Measurements from ENCODE around the gene SNAP91. TPM values are rescaled to one million over a fixed set of nuclear protein-coding genes. Genes with fewer than 3 reads are reported as not detected.

The SNAP91 gene
- total and polyA plus RNA-seq, 7 donors, result 0.09 to 0.81 (median 0.51) TPM; not detected in 4

GRCh38 chr6:83702077-83702476 lies 6.8 kb downstream of the SNAP91 start:
- WGBS, 3 donors, result 45 to 63% (median 61%) methylated on average over 1 of the region's 1 CpG

DNA sequence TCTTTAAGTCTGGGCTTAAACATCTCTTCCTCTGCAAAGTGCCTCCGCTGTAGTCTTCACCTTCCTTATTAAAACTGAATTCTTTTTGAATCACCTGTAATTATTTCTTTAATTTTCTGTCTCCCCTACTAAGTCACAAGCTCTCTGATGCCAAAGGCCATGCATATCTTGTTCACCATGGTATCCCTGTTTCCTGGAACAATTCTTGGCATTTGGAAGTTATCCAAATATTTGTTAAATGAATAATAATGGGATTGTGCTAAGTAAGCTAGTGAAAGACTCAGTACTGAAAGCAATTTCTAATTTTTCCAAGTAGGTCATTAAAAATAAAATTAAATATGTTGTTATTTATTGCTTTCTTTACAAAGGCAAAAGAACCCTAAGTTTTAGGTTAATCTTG lies 12.2 kb downstream of the SNAP91 start:
- H3K9me3 ChIP-seq, result no peaks in the 10 kb centered on the region
- WGBS, 3 donors, result 86 to 90% (median 90%) methylated on average over 1 of the region's 1 CpG
- ATAC-seq (no peak), DNase-seq (no peak)
- no peak overlapping the region for H3K27ac ChIP-seq
- intact Hi-C loops (cut with DNase I), result no loop called here
- no peaks in the 10 kb centered on the region for H3K4me1 ChIP-seq
- H3K27me3 ChIP-seq (ENCODE audit: insufficient read depth in 3 of 3, low read length in 2 of 3), result peaks cover 0 to 2% (median 0%) of the 10 kb centered on the region in 3 donors
- TF ChIP-seq CTCF (IDR thresholded peaks at IDR 0.05), result no peak
- H3K4me3 ChIP-seq, result no peak overlapping the region
- no peaks in the 10 kb centered on the region for H3K36me3 ChIP-seq (ENCODE audit: insufficient read depth in 1 of 2, low read depth in 1 of 2)

More at GRCh38 chr6:83702077-83702476, 6.8 kb downstream of the SNAP91 start:
- Histone ChIP-seq H3K27me3 (ENCODE audit: insufficient read depth in 3 of 3, low read length in 2 of 3) (peaks cover 0 to 11% (median 0%) of the 10 kb centered on the region in 3 donors), H3K4me3 (no peak overlapping the region), H3K36me3 (ENCODE audit: insufficient read depth in 1 of 2, low read depth in 1 of 2) (no peaks in the 10 kb centered on the region), H3K9me3 (no peaks in the 10 kb centered on the region), H3K4me1 (no peaks in the 10 kb centered on the region), H3K27ac (no peak overlapping the region)
- intact Hi-C loops (cut with DNase I), result no loop called here
- TF ChIP-seq CTCF (IDR thresholded peaks at IDR 0.05), result no peak
- ATAC-seq (no peak), DNase-seq (no peak)

- 90 to 94% (median 90%) methylated on average over 3 of the region's 3 CpGs for WGBS, 3 donors
- no peak for TF ChIP-seq CTCF (IDR thresholded peaks at IDR 0.05)
- no peak overlapping the region for H3K4me3 ChIP-seq
- DNase-seq (no peak), ATAC-seq (no peak)
- no peak overlapping the region for H3K27ac ChIP-seq
- H3K4me1 ChIP-seq, result no peaks in the 10 kb centered on the region
- intact Hi-C loops (cut with DNase I), result no loop called here
- H3K9me3 ChIP-seq, result no peaks in the 10 kb centered on the region
- H3K36me3 ChIP-seq (ENCODE audit: insufficient read depth in 1 of 2, low read depth in 1 of 2), result no peaks in the 10 kb centered on the region
- no peaks in the 10 kb centered on the region for H3K27me3 ChIP-seq (ENCODE audit: insufficient read depth in 3 of 3, low read length in 2 of 3)
Observed at GRCh38 chr6:83685481-83685880, 23.4 kb downstream of the SNAP91 start.

- H3K4me3 ChIP-seq, result no peak overlapping the region
- no peaks in the 10 kb centered on the region for H3K36me3 ChIP-seq (ENCODE audit: insufficient read depth in 1 of 2, low read depth in 1 of 2)
- no peak overlapping the region for H3K27ac ChIP-seq
- no peaks in the 10 kb centered on the region for H3K9me3 ChIP-seq
- ATAC-seq, result no peak
- peaks cover 0 to 5% (median 0%) of the 10 kb centered on the region in 3 donors for H3K27me3 ChIP-seq (ENCODE audit: insufficient read depth in 3 of 3, low read length in 2 of 3)
- no peak for DNase-seq
- intact Hi-C loops (cut with DNase I), result no loop called here
- H3K4me1 ChIP-seq, result no peaks in the 10 kb centered on the region
- no peak for TF ChIP-seq CTCF (IDR thresholded peaks at IDR 0.05)
Observed at GRCh38 chr6:83677791-83678190, 31.1 kb downstream of the SNAP91 start.

GRCh38 chr6:83637953-83638352 lies 70.9 kb downstream of the SNAP91 start:
- no peaks in the 10 kb centered on the region for H3K36me3 ChIP-seq (ENCODE audit: insufficient read depth in 1 of 2, low read depth in 1 of 2)
- H3K4me1 ChIP-seq, result no peaks in the 10 kb centered on the region
- no peak overlapping the region for H3K27ac ChIP-seq
- ATAC-seq, result no peak
- no peak overlapping the region for H3K4me3 ChIP-seq
- WGBS, 3 donors, result 91 to 93% (median 93%) methylated on average over 7 of the region's 7 CpGs
- intact Hi-C loops (cut with DNase I), result no loop called here
- no peaks in the 10 kb centered on the region for H3K27me3 ChIP-seq (ENCODE audit: insufficient read depth in 3 of 3, low read length in 2 of 3)
- no peak for TF ChIP-seq CTCF (IDR thresholded peaks at IDR 0.05)
- no peaks in the 10 kb centered on the region for H3K9me3 ChIP-seq
- DNase-seq, result peak in 1 of 2 donors; percentile 17
